Inferior parietal cortex (tissue), 1 donor: Measurements from ENCODE around the gene SEMA3A.

Experiments used
- DNase-seq: peaks from one replicate; pipeline ENCODE4 v3.0.0-alpha.2; 2016; ENCODE audit errors: extremely low spot score

Gene SEMA3A

DNA sequence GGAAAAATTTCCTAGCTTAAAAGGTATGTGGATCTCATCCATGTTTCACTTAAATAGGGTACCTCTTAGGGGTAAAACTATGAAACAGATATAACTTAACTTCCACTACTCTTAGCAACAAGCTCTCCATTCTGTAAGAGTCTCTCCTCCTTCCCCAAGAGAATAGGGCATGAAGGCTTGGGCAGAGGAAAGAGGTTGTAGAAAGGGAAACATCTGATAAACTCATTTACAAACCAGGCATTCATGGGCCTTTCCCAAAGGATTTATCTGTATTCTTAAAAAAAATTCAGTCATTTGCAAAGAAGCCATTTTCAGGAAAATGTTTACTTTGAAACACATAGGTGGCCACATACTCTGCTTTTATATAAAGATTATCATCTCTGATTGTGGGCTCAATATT lies 82.7 kb downstream of the SEMA3A start:
- no peak for DNase-seq

DNA sequence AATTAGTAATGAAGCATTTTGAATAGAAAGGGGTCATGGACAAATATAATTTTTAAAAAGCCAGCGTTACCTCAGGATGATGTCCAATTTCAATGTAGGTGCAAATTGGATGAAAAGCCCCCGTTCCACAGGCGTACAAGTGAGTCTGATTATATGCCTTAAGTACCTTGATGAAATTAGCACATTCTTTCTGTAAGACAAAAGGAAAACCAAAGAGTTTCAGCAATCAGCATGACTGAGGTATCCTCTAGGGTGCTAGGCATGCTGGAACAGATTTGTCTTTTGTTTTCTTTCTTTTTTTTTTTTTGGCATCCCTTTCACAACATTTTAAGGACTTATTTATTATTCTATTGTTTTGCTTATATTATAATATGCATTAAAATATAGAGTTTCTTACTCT lies 84.2 kb downstream of the SEMA3A start:
- no peak for DNase-seq

DNA sequence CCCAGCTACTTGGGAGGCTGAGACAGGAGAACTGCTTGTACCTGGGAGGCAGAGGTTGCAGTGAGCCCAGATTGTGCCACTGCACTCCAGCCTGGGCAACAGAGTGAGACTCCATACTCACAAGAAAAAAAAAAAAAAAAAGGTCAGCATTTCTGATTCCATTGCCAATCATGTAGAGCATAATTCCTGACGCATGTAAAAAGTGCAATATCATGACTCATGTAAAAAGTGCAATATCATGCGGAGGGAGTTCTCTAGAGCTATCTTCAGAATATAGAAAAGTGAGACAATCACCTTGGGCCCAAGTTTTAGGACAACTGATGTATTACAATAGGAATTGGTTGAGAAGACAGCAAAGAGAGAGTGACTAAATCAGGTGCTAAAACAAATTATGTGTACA lies 85.8 kb downstream of the SEMA3A start:
- no peak for DNase-seq

DNA sequence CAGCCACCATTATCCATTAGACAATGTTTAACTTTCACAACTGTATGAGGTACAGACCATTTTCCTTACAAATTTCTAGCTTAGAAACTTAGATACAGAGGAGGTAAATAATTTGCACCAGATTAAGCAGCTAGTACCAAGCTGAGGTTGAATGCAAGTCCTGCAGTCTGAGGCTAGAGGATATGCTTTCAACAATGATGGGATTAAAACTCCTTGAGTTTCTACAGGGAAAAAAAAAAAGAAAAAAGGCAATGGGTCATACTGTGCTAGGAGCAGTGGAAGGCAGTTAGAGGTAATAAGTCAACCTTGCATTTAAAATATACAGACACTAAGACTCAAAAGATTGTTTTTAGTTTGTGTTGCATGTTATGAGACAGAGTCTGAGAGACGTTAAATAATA lies 86.5 kb downstream of the SEMA3A start:
- no peak for DNase-seq

DNA sequence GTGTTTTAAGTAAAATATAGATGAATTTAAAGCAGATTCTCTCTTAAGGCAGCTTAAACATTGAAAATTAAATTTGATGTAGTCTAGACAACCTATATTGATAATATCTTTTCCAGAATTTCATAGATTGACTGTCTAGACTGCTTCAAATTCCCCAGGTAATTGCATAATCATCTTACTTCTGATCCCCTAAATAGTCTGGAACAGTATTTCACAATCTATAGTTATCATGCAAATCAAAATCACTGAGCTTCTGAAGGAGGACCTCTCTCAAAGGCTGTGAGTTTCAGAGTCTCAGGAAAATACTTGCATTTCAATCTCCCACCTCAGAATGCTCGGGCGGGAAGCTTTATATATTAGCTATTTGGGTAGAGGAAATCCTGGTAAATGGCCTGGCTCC lies 87.3 kb downstream of the SEMA3A start:
- no peak for DNase-seq

DNA sequence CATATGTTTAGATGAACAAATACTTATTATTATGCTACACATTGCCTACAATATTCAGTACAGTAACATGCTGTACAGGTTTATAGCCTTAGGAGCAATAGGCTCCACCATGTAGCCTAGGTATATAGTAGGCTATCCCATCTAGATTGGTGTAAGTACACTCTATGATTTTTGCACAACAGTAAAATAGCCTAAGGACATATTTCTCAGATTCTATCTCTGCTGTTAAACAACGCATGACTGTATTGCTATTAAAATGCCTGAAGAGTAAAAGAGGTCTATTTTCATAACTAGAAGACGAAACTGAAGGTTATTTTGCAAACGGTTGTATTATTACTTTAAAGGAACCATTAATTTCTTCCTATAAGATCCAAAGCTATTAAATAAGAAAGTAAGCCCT lies 88.3 kb downstream of the SEMA3A start:
- no peak for DNase-seq

DNA sequence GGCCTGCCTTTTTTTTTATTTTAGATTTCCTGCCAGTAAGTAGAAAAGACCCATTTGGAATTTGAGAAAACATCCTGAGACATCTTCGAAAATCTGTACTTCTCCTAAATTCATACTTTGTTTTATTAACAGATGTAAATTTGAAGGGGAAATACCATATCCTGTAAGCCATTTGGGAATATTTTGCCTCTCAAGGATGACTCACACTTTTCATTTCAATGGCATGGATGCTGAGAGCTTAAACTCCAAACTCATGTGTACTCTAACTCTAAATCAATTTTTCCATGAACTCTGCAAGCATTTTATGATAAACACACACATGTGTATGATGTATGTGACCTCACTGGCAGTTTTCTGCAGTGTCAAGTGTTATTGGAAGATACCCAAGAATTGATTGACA lies 89.0 kb downstream of the SEMA3A start:
- DNase-seq = no peak

DNA sequence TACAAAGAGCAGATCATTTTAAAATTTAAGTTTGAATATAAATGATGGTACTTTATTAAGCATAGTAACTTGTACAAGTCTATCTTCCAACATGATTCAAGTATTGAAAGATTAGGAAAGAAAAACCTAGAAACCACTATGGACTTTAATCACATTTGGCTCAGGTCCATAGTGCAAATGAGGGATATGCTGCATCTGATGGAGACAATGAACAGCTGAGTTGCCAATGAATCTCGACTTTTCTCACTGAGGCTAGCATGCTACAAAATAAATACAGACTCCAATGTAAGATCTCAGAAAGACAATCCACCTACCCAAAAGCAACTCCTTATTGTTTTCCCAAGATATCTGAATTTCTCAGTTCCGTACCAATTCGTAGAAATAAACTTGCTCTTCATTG lies 89.8 kb downstream of the SEMA3A start:
- no peak for DNase-seq

DNA sequence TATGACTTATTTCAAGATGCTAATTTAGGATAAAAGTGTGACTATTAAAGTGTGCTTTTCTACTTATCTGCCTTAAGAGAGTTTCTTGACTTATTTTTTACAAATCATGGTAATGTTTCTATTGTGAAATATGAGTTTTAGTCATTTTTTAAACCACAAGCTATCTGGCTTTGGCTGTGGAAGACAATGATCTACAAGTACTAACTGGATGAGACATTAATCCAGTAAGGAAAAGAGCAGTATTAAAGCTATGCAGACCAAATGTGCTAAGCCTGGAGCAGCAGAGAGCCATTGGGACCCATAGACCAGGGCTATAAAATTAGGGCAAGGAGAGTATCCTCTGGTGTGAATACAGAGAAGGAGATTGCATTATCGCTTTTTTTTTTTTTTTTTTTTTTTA lies 92.4 kb downstream of the SEMA3A start:
- DNase-seq = no peak

DNA sequence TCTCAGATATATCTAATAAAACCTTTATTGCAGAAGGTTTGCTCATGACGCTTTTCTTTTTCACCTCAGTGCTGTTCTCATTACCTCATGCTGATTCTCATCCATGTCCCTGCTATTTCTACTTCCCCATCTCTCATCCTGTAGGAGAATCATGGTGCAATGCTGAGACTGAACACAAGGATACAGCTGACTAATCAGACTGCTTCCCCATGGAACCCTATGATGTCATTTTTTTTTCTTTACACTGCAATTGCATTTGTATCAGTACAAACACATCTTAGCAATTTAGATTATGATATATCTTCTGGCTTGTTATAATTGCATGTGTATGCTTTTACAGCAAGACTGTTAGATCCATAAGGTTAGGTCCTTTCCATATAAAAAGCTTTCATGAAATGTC lies 93.7 kb downstream of the SEMA3A start:
- DNase-seq = no peak

DNA sequence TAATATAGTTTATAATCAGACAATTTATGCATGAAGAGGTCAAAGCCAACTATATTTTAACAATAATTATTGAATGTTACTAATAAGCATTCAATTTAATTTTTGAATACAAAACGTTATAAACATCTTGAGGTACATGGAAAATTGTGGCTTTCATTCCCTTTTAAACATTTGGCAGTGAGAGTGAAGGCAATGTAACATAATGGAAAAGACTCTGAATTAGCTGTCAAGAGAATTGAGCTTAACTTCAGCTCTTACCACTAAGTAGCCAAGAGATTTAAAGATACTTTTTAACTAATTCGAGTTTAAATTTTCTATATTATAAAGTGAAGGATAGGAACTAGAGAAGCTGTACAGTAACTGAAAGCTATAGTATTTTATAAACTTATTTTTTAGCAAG lies 98.6 kb downstream of the SEMA3A start:
- no peak for DNase-seq

DNA sequence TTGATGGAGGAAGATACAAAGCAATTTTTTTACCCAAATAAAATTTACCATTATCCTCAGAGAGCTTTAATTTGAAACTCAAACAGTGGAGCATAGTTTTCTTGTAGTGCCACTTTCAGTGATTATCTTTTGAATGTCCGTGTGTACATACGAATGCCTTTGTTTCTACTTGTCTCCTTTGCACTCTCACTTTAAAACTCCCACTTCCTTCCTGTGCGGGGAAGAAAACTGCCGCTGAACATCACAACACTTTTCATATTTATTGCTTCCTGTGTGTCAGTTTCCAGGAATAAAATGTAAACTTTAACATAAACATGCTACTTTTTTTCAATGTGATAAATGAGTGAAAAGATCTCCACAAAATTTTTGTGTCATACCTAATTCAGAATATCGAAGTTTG lies 102.4 kb downstream of the SEMA3A start:
- DNase-seq = no peak

DNA sequence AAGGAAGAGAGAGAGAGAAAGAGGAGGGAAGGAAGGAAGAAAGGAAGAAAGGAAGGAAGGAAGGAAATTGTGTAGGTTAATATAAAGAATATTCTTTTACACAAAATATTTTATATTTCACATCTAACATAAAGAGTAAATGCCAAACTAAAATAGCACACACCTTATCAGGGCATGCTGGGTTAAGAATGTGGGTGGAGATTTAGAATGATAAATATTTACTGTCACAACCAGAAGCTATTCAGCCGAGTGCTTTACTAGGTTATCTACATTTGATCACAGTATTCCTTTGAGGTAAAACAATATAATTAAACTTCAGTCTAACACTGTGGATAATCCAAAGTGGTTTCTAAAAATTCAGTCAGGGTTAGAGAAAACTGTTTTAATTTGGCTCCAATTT lies 103.3 kb downstream of the SEMA3A start:
- DNase-seq = no peak

DNA sequence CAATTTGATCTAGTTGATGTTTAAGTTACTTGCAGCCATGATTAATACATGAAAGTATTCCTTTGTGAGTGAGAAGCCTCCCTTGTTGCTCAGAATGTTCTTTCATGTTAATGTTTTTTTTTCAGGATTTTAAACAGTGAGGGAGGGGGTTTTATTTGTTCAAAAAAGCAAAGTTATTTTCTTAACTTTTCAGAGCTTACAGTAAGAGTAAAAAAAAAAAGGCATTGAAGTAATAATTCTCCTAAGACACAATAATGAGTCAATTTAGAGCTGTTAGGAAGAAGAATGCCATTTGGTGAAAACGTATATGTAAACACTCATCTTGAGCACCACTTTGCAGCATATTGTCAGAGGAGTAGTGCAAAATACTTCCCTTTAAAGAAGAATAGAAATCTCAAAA lies 105.8 kb downstream of the SEMA3A start:
- DNase-seq = no peak

DNA sequence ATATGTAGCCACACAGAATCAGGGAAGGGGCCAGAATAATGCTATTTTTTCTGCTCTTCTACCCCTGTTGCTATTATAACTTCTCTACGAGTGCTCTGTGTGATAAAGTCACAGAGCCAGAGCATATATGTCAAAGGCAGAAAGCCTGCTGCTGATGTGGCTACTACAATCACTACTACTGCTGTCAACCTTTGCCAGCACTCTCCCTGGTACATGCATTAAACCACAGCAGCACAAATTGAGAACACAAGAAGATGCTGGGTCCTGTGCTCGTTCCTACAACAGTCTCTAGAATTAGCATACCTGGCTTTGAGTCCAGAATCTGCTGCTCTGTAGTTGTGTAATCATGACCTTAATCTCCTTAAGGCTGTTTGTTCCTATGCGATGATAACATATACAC lies 108.6 kb downstream of the SEMA3A start:
- no peak for DNase-seq

DNA sequence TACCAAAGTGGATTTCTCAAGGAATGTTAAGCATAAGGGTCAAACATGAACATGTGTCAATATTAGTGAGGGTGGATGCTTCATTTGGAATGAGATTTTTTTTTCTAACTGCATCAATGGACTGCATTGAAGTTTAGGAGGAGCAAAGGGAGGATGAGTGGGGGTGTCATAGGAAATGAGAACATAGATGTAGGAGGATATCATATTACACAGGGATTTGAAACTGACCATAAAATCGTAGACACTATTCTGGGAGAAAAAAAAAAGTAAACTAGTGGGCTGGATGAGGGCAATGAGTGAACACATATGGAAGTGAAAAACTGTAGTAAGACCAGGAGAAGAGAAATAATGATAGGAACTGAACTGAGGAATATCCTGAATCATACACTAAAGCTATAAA lies 109.4 kb downstream of the SEMA3A start:
- DNase-seq = no peak

DNA sequence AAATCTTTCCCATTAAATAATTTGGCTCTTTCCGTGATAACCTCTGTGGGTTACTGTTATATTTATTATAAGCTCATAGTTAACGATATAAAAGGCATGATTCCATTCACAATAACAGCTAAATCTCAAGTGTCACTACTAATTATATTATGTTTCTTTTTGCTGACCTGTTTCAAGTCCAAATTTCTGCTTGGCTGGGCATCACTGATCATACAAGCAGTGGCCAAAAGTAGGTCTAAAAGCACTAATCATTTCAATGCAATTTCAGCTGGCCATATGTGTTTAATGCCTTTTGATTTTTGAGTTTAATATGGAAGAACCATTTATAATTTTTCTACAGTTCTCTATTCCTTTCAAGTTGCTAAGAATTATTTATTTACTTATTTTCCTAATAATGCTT lies 110.7 kb downstream of the SEMA3A start:
- no peak for DNase-seq

DNA sequence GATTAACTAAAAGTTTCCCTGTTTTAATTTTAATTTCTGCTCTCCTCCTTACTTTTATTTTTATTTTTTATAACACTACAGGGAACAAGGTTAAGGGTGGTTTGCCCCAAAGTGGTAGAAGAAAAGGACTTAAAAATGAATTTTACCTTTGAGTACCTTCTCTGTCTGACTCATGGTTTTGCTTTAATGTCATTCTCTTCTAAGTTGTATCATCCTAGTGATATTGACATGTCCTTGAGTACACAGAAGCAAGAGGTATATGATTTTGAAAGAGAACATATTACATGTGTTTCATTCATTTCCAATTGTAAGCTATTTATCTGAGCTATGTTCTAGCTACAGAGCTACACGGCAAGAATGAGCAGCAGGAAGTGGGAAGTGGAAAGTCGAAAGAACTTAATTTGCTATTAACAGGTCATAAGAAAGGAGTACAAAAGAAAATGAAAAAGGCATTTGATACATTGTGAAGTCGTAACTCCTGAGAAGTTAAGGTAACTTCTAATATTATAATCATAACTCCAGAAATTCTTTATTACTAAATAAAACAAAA lies 112.5 kb downstream of the SEMA3A start:
- no peak for DNase-seq

DNA sequence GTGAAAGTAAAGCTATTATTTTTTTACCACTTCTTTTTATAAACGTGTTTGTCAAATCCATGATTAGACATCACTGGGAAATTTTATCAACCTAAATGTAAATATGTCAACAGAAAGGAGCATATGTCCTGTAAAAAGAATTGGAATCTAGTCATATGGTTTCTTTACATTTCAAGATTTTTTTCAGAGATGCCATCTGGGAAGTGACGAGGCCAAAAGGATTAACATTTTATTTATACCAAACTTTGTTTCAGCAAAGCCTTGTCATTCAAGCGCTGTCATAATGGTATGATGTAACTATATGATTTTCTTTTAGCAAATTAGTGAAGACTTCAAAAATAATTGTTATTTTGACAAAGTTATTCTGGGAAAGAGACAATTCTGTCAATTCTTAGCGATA lies 117.3 kb downstream of the SEMA3A start:
- DNase-seq = no peak

DNA sequence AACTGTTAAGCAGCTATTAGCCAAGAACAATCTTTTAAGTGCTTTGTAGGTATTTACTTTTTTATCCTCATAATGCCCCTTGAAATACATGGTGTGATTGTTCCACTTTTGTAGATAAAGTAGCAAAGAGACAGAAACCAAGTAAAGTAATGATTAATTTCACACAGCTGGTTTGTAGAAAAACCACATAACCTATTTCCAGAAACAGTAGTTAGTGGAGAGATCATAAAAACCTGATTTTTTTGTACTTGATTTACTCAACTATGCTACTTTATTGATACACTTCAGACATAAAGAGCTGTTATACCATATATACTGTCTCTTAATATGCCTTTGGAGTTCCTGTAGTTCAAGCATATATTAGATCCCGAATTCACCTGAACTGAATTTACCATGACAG lies 118.4 kb downstream of the SEMA3A start:
- DNase-seq = no peak

DNA sequence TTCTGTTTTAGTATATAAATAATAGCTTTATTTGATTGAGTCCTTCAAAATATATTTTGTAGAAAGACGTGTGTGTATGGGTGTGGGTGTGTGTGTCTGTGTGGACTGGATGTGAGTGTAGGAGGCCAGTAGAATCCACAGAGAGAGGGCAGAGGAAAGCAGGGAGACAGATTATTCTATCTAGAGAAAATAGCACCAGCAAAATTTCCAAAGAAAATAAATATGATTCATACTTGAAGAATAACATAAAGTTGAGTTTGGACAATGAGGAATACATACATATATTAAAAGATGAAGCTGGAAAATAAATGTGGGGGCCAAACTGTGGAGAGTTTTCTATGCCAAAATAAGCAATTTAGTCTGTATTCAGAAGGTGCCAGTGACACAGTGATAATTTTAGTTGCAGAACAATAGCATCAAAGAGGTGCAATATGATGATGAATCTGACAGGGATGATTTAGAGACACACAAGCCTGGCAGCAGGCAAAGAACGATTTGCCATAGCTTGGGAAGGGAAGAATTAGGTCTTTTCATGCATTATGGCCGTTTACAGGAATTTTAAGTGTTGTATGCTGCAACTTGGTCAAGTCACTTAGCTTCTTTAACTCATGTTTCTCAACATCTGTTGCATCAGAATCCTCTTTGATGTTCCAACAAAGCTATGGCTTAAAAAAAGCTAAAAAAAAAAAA lies 121.3 kb downstream of the SEMA3A start:
- DNase-seq = no peak

DNA sequence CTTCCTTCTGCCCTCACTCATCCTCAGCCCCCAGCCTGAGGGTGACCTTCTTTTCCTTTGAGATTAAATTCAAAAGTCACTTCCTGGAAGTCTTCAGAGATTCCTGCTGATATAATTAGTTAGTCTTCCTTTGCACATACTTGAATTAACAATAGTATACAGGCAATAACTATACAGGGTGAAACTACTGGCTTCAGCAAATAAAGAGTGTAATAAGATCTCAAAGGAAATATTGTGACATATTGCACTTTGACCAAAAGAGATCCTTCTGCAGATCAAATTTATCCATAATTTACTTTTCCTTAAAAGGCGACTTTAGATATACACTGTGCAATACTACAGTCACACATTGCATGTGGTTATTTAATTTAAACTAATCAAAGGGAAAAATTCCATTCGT lies 123.8 kb downstream of the SEMA3A start:
- DNase-seq = no peak

DNA sequence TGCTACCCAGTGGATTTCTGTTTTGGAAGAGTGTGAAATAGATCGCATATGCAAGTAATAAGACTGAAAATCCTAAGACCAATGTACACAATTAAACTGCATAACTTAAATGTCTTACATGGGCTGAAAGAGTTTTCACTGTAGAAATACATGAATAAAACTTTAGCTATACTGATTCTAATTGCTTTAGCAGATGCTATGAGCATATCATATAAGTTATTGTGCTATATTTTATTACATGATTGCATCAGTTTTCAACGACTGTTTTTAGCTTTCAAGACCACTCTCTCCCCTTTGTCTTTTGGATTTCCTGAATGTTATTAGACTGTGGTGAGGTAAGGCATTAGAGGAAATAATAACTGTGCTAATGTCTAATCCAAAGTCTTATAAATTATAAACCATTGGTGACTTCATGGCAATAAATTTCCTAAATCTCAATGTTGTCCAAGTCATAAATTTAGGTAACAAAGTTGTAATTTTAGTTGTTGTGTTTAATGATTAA lies 124.5 kb downstream of the SEMA3A start:
- DNase-seq = no peak

DNA sequence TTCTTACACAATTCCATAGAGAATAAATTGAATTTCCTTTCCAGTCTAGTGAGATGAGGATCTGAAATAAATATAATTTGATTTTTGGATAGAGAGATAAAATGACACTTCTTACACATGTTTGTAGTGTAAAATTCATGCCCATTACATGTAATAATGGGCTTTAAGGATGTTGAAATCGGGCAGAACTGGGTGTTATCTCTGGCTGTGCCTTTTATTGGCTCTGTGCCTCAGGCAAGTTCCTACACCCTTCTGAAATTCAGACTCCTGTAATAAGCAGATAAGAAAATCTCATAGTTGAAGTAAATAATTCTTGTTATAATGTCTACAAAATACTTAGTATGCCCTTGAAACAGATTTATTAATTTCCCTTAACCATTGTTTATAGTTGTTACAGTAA lies 125.6 kb downstream of the SEMA3A start:
- no peak for DNase-seq
